GM21447 (cell line): ENCODE measurements around the gene PLCB1.
A peak's percentile ranks its signal among the peaks of the same experiment; 100 is the strongest.

Source experiments
- ATAC-seq: cut with Tn5 transposase; IDR thresholded peaks from one replicate; pipeline ENCODE4 v1.9.1; 2021; ENCODE audit not compliant: unreplicated experiment

PLCB1 gene

GRCh38 chr20:8129211-8129976, 2.7 kb upstream of the PLCB1 start:
- no peak for ATAC-seq

GRCh38 chr20:8130840-8131526, 1.1 kb upstream of the PLCB1 start:
- no peak for ATAC-seq

GRCh38 chr20:8132484-8133309, 631 bp downstream of the PLCB1 start:
- no peak for ATAC-seq

- no peak for ATAC-seq
These were observed 1.3 kb downstream of the PLCB1 start for GRCh38 chr20:8133310-8133768.

GRCh38 chr20:8133851-8134451, 1.9 kb downstream of the PLCB1 start:
- ATAC-seq: no peak

GRCh38 chr20:8139899-8140298, 7.8 kb downstream of the PLCB1 start:
- ATAC-seq: no peak

- ATAC-seq: no peak
These were observed 11.4 kb downstream of the PLCB1 start for GRCh38 chr20:8143474-8143873.

GRCh38 chr20:8144282-8145245, 12.5 kb downstream of the PLCB1 start:
- ATAC-seq: no peak

GRCh38 chr20:8145246-8146168, 13.4 kb downstream of the PLCB1 start:
- no peak for ATAC-seq

GRCh38 chr20:8147476-8147875, 15.4 kb downstream of the PLCB1 start:
- no peak for ATAC-seq

GRCh38 chr20:8148501-8148900, 16.4 kb downstream of the PLCB1 start:
- no peak for ATAC-seq

GRCh38 chr20:8150591-8150990, 18.5 kb downstream of the PLCB1 start:
- no peak for ATAC-seq

GRCh38 chr20:8151372-8151771, 19.3 kb downstream of the PLCB1 start:
- ATAC-seq: no peak

- ATAC-seq: no peak
These were observed 20.1 kb downstream of the PLCB1 start for GRCh38 chr20:8152183-8152582.

- ATAC-seq: no peak
These were observed 20.8 kb downstream of the PLCB1 start for GRCh38 chr20:8152847-8153246.

GRCh38 chr20:8153281-8153908, 21.3 kb downstream of the PLCB1 start:
- peak; percentile 79 for ATAC-seq

- ATAC-seq: no peak
These were observed 22.6 kb downstream of the PLCB1 start for GRCh38 chr20:8154638-8155037.

GRCh38 chr20:8155229-8155628, 23.2 kb downstream of the PLCB1 start:
- ATAC-seq: no peak
